ENCODE results near the gene LRP8. TPM values are rescaled to one million over a fixed set of nuclear protein-coding genes. Genes with fewer than 3 reads are reported as not detected.

LRP8 gene
- total and polyA plus RNA-seq, 7 donors = 0.17 to 2.4 (median 0.94) TPM

GRCh38 chr1:53332833-53333232, 5.0 kb upstream of the LRP8 start:
- no peak for DNase-seq
- no peaks in the 10 kb centered on the region for H3K36me3 ChIP-seq (ENCODE audit: insufficient read depth in 1 of 2, low read depth in 1 of 2)
- no peak overlapping the region for H3K4me3 ChIP-seq
- H3K27ac ChIP-seq = no peak overlapping the region
- H3K27me3 ChIP-seq (ENCODE audit: insufficient read depth in 3 of 3, low read length in 2 of 3) = peaks cover 0 to 5% (median 1%) of the 10 kb centered on the region in 3 donors
- 37 to 54% (median 43%) methylated on average over 3 of the region's 3 CpGs for WGBS, 3 donors
- H3K4me1 ChIP-seq = no peaks in the 10 kb centered on the region
- TF ChIP-seq, protein P1, sequence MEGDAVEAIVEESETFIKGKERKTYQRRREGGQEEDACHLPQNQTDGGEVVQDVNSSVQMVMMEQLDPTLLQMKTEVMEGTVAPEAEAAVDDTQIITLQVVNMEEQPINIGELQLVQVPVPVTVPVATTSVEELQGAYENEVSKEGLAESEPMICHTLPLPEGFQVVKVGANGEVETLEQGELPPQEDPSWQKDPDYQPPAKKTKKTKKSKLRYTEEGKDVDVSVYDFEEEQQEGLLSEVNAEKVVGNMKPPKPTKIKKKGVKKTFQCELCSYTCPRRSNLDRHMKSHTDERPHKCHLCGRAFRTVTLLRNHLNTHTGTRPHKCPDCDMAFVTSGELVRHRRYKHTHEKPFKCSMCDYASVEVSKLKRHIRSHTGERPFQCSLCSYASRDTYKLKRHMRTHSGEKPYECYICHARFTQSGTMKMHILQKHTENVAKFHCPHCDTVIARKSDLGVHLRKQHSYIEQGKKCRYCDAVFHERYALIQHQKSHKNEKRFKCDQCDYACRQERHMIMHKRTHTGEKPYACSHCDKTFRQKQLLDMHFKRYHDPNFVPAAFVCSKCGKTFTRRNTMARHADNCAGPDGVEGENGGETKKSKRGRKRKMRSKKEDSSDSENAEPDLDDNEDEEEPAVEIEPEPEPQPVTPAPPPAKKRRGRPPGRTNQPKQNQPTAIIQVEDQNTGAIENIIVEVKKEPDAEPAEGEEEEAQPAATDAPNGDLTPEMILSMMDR (IDR thresholded peaks at IDR 0.05) = no peak
- intact Hi-C loops (cut with DNase I) = no loop called here
- H3K9me3 ChIP-seq = no peaks in the 10 kb centered on the region
- no peak for ATAC-seq

DNA sequence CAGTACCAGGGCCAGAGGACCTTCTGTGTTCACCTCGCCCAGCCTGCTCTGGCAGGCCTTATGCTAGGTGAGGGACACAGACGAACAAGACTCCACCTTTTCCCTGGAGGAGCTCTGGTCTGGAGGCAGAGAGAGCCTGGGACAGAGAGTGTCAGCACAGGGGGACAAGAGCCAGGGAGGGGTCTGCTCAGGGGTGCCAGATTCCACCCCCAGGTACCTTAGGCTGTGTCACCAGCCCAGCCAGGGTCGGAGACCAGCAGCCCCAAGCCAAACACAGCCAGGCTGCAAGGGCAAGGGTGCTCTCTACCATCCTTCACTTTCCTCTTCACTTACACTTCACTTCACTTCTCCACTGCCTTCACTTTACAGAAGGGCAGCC, 4.3 kb upstream of the LRP8 start:
- H3K4me1 ChIP-seq = no peaks in the 10 kb centered on the region
- ATAC-seq (no peak), DNase-seq (no peak)
- H3K4me3 ChIP-seq = no peak overlapping the region
- TF ChIP-seq, protein P1 (IDR thresholded peaks at IDR 0.05) = no peak
- intact Hi-C loops (cut with DNase I) = no loop called here
- H3K9me3 ChIP-seq = no peaks in the 10 kb centered on the region
- H3K36me3 ChIP-seq (ENCODE audit: insufficient read depth in 1 of 2, low read depth in 1 of 2) = no peaks in the 10 kb centered on the region
- 77 to 88% (median 86%) methylated on average over 3 of the region's 3 CpGs for WGBS, 3 donors
- H3K27ac ChIP-seq = no peak overlapping the region
- peaks cover 0 to under 1% (median 0%) of the 10 kb centered on the region in 3 donors for H3K27me3 ChIP-seq (ENCODE audit: insufficient read depth in 3 of 3, low read length in 2 of 3)

DNA sequence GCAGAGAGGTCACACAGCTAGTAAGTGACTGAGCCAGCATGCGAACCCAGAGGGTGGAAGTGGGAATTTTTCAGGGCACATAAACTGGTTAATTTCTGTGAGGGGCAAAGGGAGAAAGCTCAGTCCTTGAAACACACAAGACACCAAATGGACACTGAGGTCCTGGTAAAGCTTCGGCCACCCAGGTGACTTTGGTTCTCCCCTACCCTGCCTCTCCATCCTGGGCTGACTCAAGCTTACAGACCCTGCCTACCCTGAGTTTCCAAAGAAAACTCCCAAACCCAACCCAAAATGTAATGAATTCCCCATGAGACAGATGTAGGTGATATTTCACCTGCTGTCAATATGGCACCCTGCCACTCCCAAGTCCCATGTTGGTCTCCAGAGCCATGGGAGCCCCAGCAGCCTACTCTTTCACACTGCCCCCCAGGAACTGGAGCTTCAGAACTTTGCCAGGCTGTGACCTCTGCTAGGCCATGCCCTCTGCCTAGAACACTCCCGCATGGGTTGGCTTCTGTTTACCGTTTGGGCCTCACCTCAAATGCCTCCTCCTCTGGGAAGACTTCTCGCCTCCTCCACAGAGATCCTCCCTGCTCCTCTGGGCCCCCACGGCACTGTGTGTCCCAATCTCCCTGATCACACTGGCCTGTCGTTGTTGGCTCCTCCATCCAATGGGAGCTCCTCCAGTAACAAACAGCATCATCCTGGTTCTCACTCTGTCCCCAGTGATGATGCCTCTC, 3.7 kb upstream of the LRP8 start:
- intact Hi-C loops (cut with DNase I) = no loop called here
- Histone ChIP-seq H3K9me3 (no peaks in the 10 kb centered on the region), H3K36me3 (ENCODE audit: insufficient read depth in 1 of 2, low read depth in 1 of 2) (no peaks in the 10 kb centered on the region), H3K4me1 (peaks cover 5% of the 10 kb centered on the region), H3K27me3 (ENCODE audit: insufficient read depth in 3 of 3, low read length in 2 of 3) (no peaks in the 10 kb centered on the region), H3K27ac (no peak overlapping the region), H3K4me3 (no peak overlapping the region)
- ATAC-seq (no peak), DNase-seq (peak in 1 of 2 donors; percentile 41)
- TF ChIP-seq, protein P1 (IDR thresholded peaks at IDR 0.05) = no peak
- 80 to 85% (median 84%) methylated on average over 7 of the region's 7 CpGs for WGBS, 3 donors

- DNase-seq = no peak
- Histone ChIP-seq H3K27ac (no peak overlapping the region), H3K4me1 (peaks cover 5% of the 10 kb centered on the region), H3K9me3 (no peaks in the 10 kb centered on the region), H3K4me3 (no peak overlapping the region), H3K36me3 (ENCODE audit: insufficient read depth in 1 of 2, low read depth in 1 of 2) (no peaks in the 10 kb centered on the region), H3K27me3 (ENCODE audit: insufficient read depth in 3 of 3, low read length in 2 of 3) (no peaks in the 10 kb centered on the region)
- ATAC-seq = no peak
- TF ChIP-seq, protein P1 (IDR thresholded peaks at IDR 0.05) = no peak
- 67 to 69% (median 68%) methylated on average over 5 of the region's 5 CpGs for WGBS, 3 donors
- intact Hi-C loops (cut with DNase I) = no loop called here
Measured at GRCh38 chr1:53330819-53331218, 2.9 kb upstream of the LRP8 start.

All from psoas muscle (tissue), 8 donors.